H1 (cell line): ENCODE data around the gene PMEPA1. TPM values are rescaled to one million over a fixed set of nuclear protein-coding genes. Genes with fewer than 3 reads are reported as not detected.

Experiments
- CHD7 ChIP-seq: fragments of 300-600 bp; sonication (generic); IDR thresholded peaks from 2 replicates; pipeline ENCODE4 v1.7.1; 2012; ENCODE audit warnings: low read length, moderate library complexity, mild to moderate bottlenecking, inconsistent platforms; ENCODE audit not compliant: insufficient replicate concordance
- polyA plus RNA-seq, 7 experiments: library from polyadenylated mRNA; depleted of rRNA in 3 of 7; stranded (reverse) in 5 of 7; unstranded in 2 of 7; fragments of >200 nt in 5 of 7; fragments of 200-250 nt in 2 of 7; gene quantifications; 1 replicate in 5 of 7; 2 replicates in 1 of 7; 4 replicates in 1 of 7; pipeline versions ENCODE4 v1.2.1 to v1.2.3, GENCODE V29; 2011 to 2013; ENCODE audit warnings: missing spikeins in 2 of 7, mixed read lengths in 2 of 7
- total RNA-seq: library from RNA; stranded (reverse); fragmentation: NEBNext Ultra II Directional; extraction: Animal tissue kit (Norgen Biotek cat#: 25700); gene quantifications from 2 replicates; pipeline ENCODE4 v1.2.1, GENCODE V29; 2021

The PMEPA1 gene
- total and polyA plus RNA-seq, 2 of the 8 experiments (the other 6 are each of a cell fraction or from before 2014, with no cell fraction given) = 12.7 to 20.5 TPM

GRCh38 chr20:57738484-57738883 lies 28.7 kb upstream of the PMEPA1 start (continued):
- TF ChIP-seq CHD7 = no peak
